ENCODE data around the gene VTN.

VTN gene

GRCh38 chr17:28404812-28405570 lies 34.9 kb upstream of the VTN start:
- H3K9ac ChIP-seq (ENCODE audit: low read depth in 1 of 2, low read length in 2 of 2) = peak overlapping the region; percentile 47 to 55

GRCh38 chr17:28404461-28404811 lies 34.3 kb upstream of the VTN start:
- H3K4me1 ChIP-seq (ENCODE audit: control insufficient read depth in 2 of 2, insufficient read depth in 2 of 2, low read length in 2 of 2) = peaks cover 9 to 35% of the 10 kb centered on the region in 2 donors
- H3K27me3 ChIP-seq (ENCODE audit: control insufficient read depth in 2 of 2, insufficient read depth in 2 of 2, low read length in 2 of 2) = no peaks in the 10 kb centered on the region
- H3K4me3 ChIP-seq (ENCODE audit: low read length in 2 of 2) = no peak overlapping the region
- H3K36me3 ChIP-seq (ENCODE audit: control insufficient read depth in 2 of 2, insufficient read depth in 2 of 2, low read length in 2 of 2) = peaks cover 7 to 8% of the 10 kb centered on the region in 2 donors
- H3K9me3 ChIP-seq (ENCODE audit: control insufficient read depth in 2 of 2, low read length in 2 of 2) = no peaks in the 10 kb centered on the region
- no peak overlapping the region for H3K9ac ChIP-seq (ENCODE audit: low read depth in 1 of 2, low read length in 2 of 2)
- H3K27ac ChIP-seq (ENCODE audit: low read depth in 2 of 2, low read length in 2 of 2) = no peak overlapping the region

More at GRCh38 chr17:28404812-28405570, 34.9 kb upstream of the VTN start:
- H3K36me3 ChIP-seq (ENCODE audit: control insufficient read depth in 2 of 2, insufficient read depth in 2 of 2, low read length in 2 of 2) = peaks cover 6 to 8% of the 10 kb centered on the region in 2 donors
- no peaks in the 10 kb centered on the region for H3K9me3 ChIP-seq (ENCODE audit: control insufficient read depth in 2 of 2, low read length in 2 of 2)
- no peaks in the 10 kb centered on the region for H3K27me3 ChIP-seq (ENCODE audit: control insufficient read depth in 2 of 2, insufficient read depth in 2 of 2, low read length in 2 of 2)
- peaks cover 9 to 35% of the 10 kb centered on the region in 2 donors for H3K4me1 ChIP-seq (ENCODE audit: control insufficient read depth in 2 of 2, insufficient read depth in 2 of 2, low read length in 2 of 2)
- no peak overlapping the region for H3K27ac ChIP-seq (ENCODE audit: low read depth in 2 of 2, low read length in 2 of 2)
- peak overlapping the region; percentile 76 to 77 for H3K4me3 ChIP-seq (ENCODE audit: low read length in 2 of 2)

GRCh38 chr17:28404007-28404406 lies 33.9 kb upstream of the VTN start:
- H3K4me1 ChIP-seq (ENCODE audit: control insufficient read depth in 2 of 2, insufficient read depth in 2 of 2, low read length in 2 of 2) = peaks cover 9 to 35% of the 10 kb centered on the region in 2 donors

GRCh38 chr17:28402844-28403243 lies 32.7 kb upstream of the VTN start:
- Histone ChIP-seq H3K27me3 (ENCODE audit: control insufficient read depth in 2 of 2, insufficient read depth in 2 of 2, low read length in 2 of 2) (no peaks in the 10 kb centered on the region), H3K4me1 (ENCODE audit: control insufficient read depth in 2 of 2, insufficient read depth in 2 of 2, low read length in 2 of 2) (peaks cover 9 to 30% of the 10 kb centered on the region in 2 donors), H3K4me3 (ENCODE audit: low read length in 2 of 2) (no peak overlapping the region), H3K27ac (ENCODE audit: low read depth in 2 of 2, low read length in 2 of 2) (no peak overlapping the region), H3K9me3 (ENCODE audit: control insufficient read depth in 2 of 2, low read length in 2 of 2) (no peaks in the 10 kb centered on the region), H3K36me3 (ENCODE audit: control insufficient read depth in 2 of 2, insufficient read depth in 2 of 2, low read length in 2 of 2) (peaks cover 14 to 17% of the 10 kb centered on the region in 2 donors), H3K9ac (ENCODE audit: low read depth in 1 of 2, low read length in 2 of 2) (no peak overlapping the region)

More at GRCh38 chr17:28404007-28404406, 33.9 kb upstream of the VTN start:
- Histone ChIP-seq H3K9ac (ENCODE audit: low read depth in 1 of 2, low read length in 2 of 2) (no peak overlapping the region), H3K9me3 (ENCODE audit: control insufficient read depth in 2 of 2, low read length in 2 of 2) (no peaks in the 10 kb centered on the region), H3K27ac (ENCODE audit: low read depth in 2 of 2, low read length in 2 of 2) (no peak overlapping the region), H3K4me3 (ENCODE audit: low read length in 2 of 2) (no peak overlapping the region), H3K27me3 (ENCODE audit: control insufficient read depth in 2 of 2, insufficient read depth in 2 of 2, low read length in 2 of 2) (no peaks in the 10 kb centered on the region), H3K36me3 (ENCODE audit: control insufficient read depth in 2 of 2, insufficient read depth in 2 of 2, low read length in 2 of 2) (peaks cover 8 to 13% of the 10 kb centered on the region in 2 donors)

GRCh38 chr17:28402224-28402630 lies 32.1 kb upstream of the VTN start:
- Histone ChIP-seq H3K27me3 (ENCODE audit: control insufficient read depth in 2 of 2, insufficient read depth in 2 of 2, low read length in 2 of 2) (no peaks in the 10 kb centered on the region), H3K4me3 (ENCODE audit: low read length in 2 of 2) (no peak overlapping the region), H3K9ac (ENCODE audit: low read depth in 1 of 2, low read length in 2 of 2) (no peak overlapping the region), H3K27ac (ENCODE audit: low read depth in 2 of 2, low read length in 2 of 2) (no peak overlapping the region), H3K36me3 (ENCODE audit: control insufficient read depth in 2 of 2, insufficient read depth in 2 of 2, low read length in 2 of 2) (peaks cover 14 to 22% of the 10 kb centered on the region in 2 donors), H3K4me1 (ENCODE audit: control insufficient read depth in 2 of 2, insufficient read depth in 2 of 2, low read length in 2 of 2) (peaks cover 9 to 24% of the 10 kb centered on the region in 2 donors), H3K9me3 (ENCODE audit: control insufficient read depth in 2 of 2, low read length in 2 of 2) (no peaks in the 10 kb centered on the region)

- Histone ChIP-seq H3K4me3 (ENCODE audit: low read length in 2 of 2) (no peak overlapping the region), H3K9me3 (ENCODE audit: control insufficient read depth in 2 of 2, low read length in 2 of 2) (no peaks in the 10 kb centered on the region), H3K36me3 (ENCODE audit: control insufficient read depth in 2 of 2, insufficient read depth in 2 of 2, low read length in 2 of 2) (peaks cover 27 to 28% of the 10 kb centered on the region in 2 donors), H3K27me3 (ENCODE audit: control insufficient read depth in 2 of 2, insufficient read depth in 2 of 2, low read length in 2 of 2) (no peaks in the 10 kb centered on the region), H3K9ac (ENCODE audit: low read depth in 1 of 2, low read length in 2 of 2) (no peak overlapping the region), H3K27ac (ENCODE audit: low read depth in 2 of 2, low read length in 2 of 2) (no peak overlapping the region), H3K4me1 (ENCODE audit: control insufficient read depth in 2 of 2, insufficient read depth in 2 of 2, low read length in 2 of 2) (peaks cover 0 to 3% of the 10 kb centered on the region in 2 donors)
These were observed 29.7 kb upstream of the VTN start for GRCh38 chr17:28399808-28400207.

- H3K27me3 ChIP-seq (ENCODE audit: control insufficient read depth in 2 of 2, insufficient read depth in 2 of 2, low read length in 2 of 2) = no peaks in the 10 kb centered on the region
- H3K4me3 ChIP-seq (ENCODE audit: low read length in 2 of 2) = no peak overlapping the region
- H3K9me3 ChIP-seq (ENCODE audit: control insufficient read depth in 2 of 2, low read length in 2 of 2) = no peaks in the 10 kb centered on the region
- H3K36me3 ChIP-seq (ENCODE audit: control insufficient read depth in 2 of 2, insufficient read depth in 2 of 2, low read length in 2 of 2) = peaks cover 30 to 34% of the 10 kb centered on the region in 2 donors
- H3K27ac ChIP-seq (ENCODE audit: low read depth in 2 of 2, low read length in 2 of 2) = no peak overlapping the region
- no peaks in the 10 kb centered on the region for H3K4me1 ChIP-seq (ENCODE audit: control insufficient read depth in 2 of 2, insufficient read depth in 2 of 2, low read length in 2 of 2)
- H3K9ac ChIP-seq (ENCODE audit: low read depth in 1 of 2, low read length in 2 of 2) = no peak overlapping the region
These were observed 28.3 kb upstream of the VTN start for GRCh38 chr17:28398280-28398981.

GRCh38 chr17:28397687-28398279 lies 27.7 kb upstream of the VTN start:
- Histone ChIP-seq H3K36me3 (ENCODE audit: control insufficient read depth in 2 of 2, insufficient read depth in 2 of 2, low read length in 2 of 2) (peaks cover 30 to 35% of the 10 kb centered on the region in 2 donors), H3K9ac (ENCODE audit: low read depth in 1 of 2, low read length in 2 of 2) (no peak overlapping the region), H3K4me3 (ENCODE audit: low read length in 2 of 2) (no peak overlapping the region), H3K27ac (ENCODE audit: low read depth in 2 of 2, low read length in 2 of 2) (no peak overlapping the region), H3K4me1 (ENCODE audit: control insufficient read depth in 2 of 2, insufficient read depth in 2 of 2, low read length in 2 of 2) (no peaks in the 10 kb centered on the region), H3K9me3 (ENCODE audit: control insufficient read depth in 2 of 2, low read length in 2 of 2) (no peaks in the 10 kb centered on the region), H3K27me3 (ENCODE audit: control insufficient read depth in 2 of 2, insufficient read depth in 2 of 2, low read length in 2 of 2) (no peaks in the 10 kb centered on the region)

- no peak overlapping the region for H3K9ac ChIP-seq (ENCODE audit: low read depth in 1 of 2, low read length in 2 of 2)
- H3K9me3 ChIP-seq (ENCODE audit: control insufficient read depth in 2 of 2, low read length in 2 of 2) = no peaks in the 10 kb centered on the region
- H3K4me3 ChIP-seq (ENCODE audit: low read length in 2 of 2) = no peak overlapping the region
- no peaks in the 10 kb centered on the region for H3K27me3 ChIP-seq (ENCODE audit: control insufficient read depth in 2 of 2, insufficient read depth in 2 of 2, low read length in 2 of 2)
- H3K36me3 ChIP-seq (ENCODE audit: control insufficient read depth in 2 of 2, insufficient read depth in 2 of 2, low read length in 2 of 2) = peaks cover 34 to 38% of the 10 kb centered on the region in 2 donors
- H3K27ac ChIP-seq (ENCODE audit: low read depth in 2 of 2, low read length in 2 of 2) = no peak overlapping the region
- no peaks in the 10 kb centered on the region for H3K4me1 ChIP-seq (ENCODE audit: control insufficient read depth in 2 of 2, insufficient read depth in 2 of 2, low read length in 2 of 2)
These were observed 27.2 kb upstream of the VTN start for GRCh38 chr17:28397275-28397674.

GRCh38 chr17:28396635-28397239 lies 26.6 kb upstream of the VTN start:
- peaks cover 34 to 38% of the 10 kb centered on the region in 2 donors for H3K36me3 ChIP-seq (ENCODE audit: control insufficient read depth in 2 of 2, insufficient read depth in 2 of 2, low read length in 2 of 2)
- H3K4me1 ChIP-seq (ENCODE audit: control insufficient read depth in 2 of 2, insufficient read depth in 2 of 2, low read length in 2 of 2) = no peaks in the 10 kb centered on the region
- H3K9ac ChIP-seq (ENCODE audit: low read depth in 1 of 2, low read length in 2 of 2) = no peak overlapping the region
- H3K4me3 ChIP-seq (ENCODE audit: low read length in 2 of 2) = no peak overlapping the region
- H3K27me3 ChIP-seq (ENCODE audit: control insufficient read depth in 2 of 2, insufficient read depth in 2 of 2, low read length in 2 of 2) = no peaks in the 10 kb centered on the region
- H3K9me3 ChIP-seq (ENCODE audit: control insufficient read depth in 2 of 2, low read length in 2 of 2) = no peaks in the 10 kb centered on the region
- H3K27ac ChIP-seq (ENCODE audit: low read depth in 2 of 2, low read length in 2 of 2) = no peak overlapping the region
